ENCODE data around the gene GLO1. TPM values are rescaled to one million over a fixed set of nuclear protein-coding genes. Genes with fewer than 3 reads are reported as not detected.

The GLO1 gene
- total and polyA plus RNA-seq, 2 donors (not counting 3 experiments of a cell fraction or from before 2014, with no cell fraction given), result 70.3 to 120 TPM

- FAIRE-seq (no peak), DNase-seq (ENCODE audit: low read depth, low spot score) (no peak)
- Histone ChIP-seq H3K27me3 (ENCODE audit: control insufficient read depth in 2 of 2, insufficient read depth in 2 of 2, low read length in 2 of 2) (no peaks in the 10 kb centered on the region), H3K9me3 (replicated peaks; ENCODE audit: control insufficient read depth, insufficient read depth, low read length) (no peaks in the 10 kb centered on the region), H3K9me1 (replicated peaks; ENCODE audit: control insufficient read depth, extremely low read depth, insufficient read depth, low read length) (no peaks in the 10 kb centered on the region), H3K79me2 (ENCODE audit: control insufficient read depth, insufficient read depth, low read length) (peaks cover 54% of the 10 kb centered on the region), H3K9ac (replicated peaks; ENCODE audit: extremely low read depth, insufficient read depth, low read length) (no peak overlapping the region), H4K20me1 (replicated peaks; ENCODE audit: control insufficient read depth, extremely low read depth, insufficient read depth, low read length) (peaks cover 4% of the 10 kb centered on the region), H3K4me2 (ENCODE audit: insufficient read depth, low read length) (no peak overlapping the region), H3K36me3 (ENCODE audit: control insufficient read depth in 2 of 2, extremely low read depth in 1 of 2, insufficient read depth in 2 of 2, low read length in 2 of 2) (peaks cover 4 to 9% of the 10 kb centered on the region in 2 experiments), H3K4me3 (replicated peaks in 1 of 3; ENCODE audit: insufficient read depth in 1 of 3, low read depth in 1 of 3, low read length in 3 of 3) (no peak overlapping the region), H3K4me1 (ENCODE audit: control insufficient read depth, extremely low read depth, insufficient read depth, low read length) (no peaks in the 10 kb centered on the region), H2AFZ (ENCODE audit: low read depth, low read length) (no peak overlapping the region), H3K27ac (ENCODE audit: insufficient read depth, low read depth, low read length) (no peak overlapping the region)
- ChIA-PET POLR2A (no interaction called here), CTCF (interaction anchor here (1.7 kb wide), 1 partner anchor 97 kb away, joined by 4 read pairs; no protein-coding TSS in a partner anchor)
- no TSS peak for BruUV-seq (replicated peaks)
- TF ChIP-seq GATA2 (IDR thresholded peaks at IDR 0.05; ENCODE audit: insufficient read depth, insufficient read length, low read depth, low read length), result no peak
- TF ChIP-seq EZH2 (IDR thresholded peaks at IDR 0.05; ENCODE audit: borderline replicate concordance, low read depth, low read length, severe bottlenecking), result no peak
- intact Hi-C loops (cut with micrococcal nuclease) (no loop called here), dilution Hi-C loops (cut with MboI; ENCODE audit: extremely low pct_ligation_motif_present, low sequenced_read_pairs) (no loop called here)
Measured at GRCh38 chr6:38686270-38687042, 16.5 kb downstream of the GLO1 start.

GRCh38 chr6:38684904-38685303, 18.0 kb downstream of the GLO1 start:
- H3K4me2 ChIP-seq (ENCODE audit: insufficient read depth, low read length), result no peak overlapping the region
- H3K9ac ChIP-seq (replicated peaks; ENCODE audit: extremely low read depth, insufficient read depth, low read length), result no peak overlapping the region
- no TSS peak for BruUV-seq (replicated peaks)
- peaks cover 4 to 10% of the 10 kb centered on the region in 2 experiments for H3K36me3 ChIP-seq (ENCODE audit: control insufficient read depth in 2 of 2, extremely low read depth in 1 of 2, insufficient read depth in 2 of 2, low read length in 2 of 2)
- POLR2A ChIA-PET, result no interaction called here
- no peak overlapping the region for H3K4me3 ChIP-seq (replicated peaks in 1 of 3; ENCODE audit: insufficient read depth in 1 of 3, low read depth in 1 of 3, low read length in 3 of 3)
- peaks cover 4% of the 10 kb centered on the region for H4K20me1 ChIP-seq (replicated peaks; ENCODE audit: control insufficient read depth, extremely low read depth, insufficient read depth, low read length)
- no peak overlapping the region for H2AFZ ChIP-seq (ENCODE audit: low read depth, low read length)
- CTCF ChIA-PET, result interaction anchor here (1.4 kb wide), 1 partner anchor 29 kb away, joined by 3 read pairs; no protein-coding TSS in a partner anchor
- H3K27me3 ChIP-seq (ENCODE audit: control insufficient read depth in 2 of 2, insufficient read depth in 2 of 2, low read length in 2 of 2), result no peaks in the 10 kb centered on the region
- TF ChIP-seq MAX (IDR thresholded peaks at IDR 0.05; ENCODE audit: insufficient read depth, insufficient read length), result no peak
- TF ChIP-seq GATA2 (IDR thresholded peaks at IDR 0.05; ENCODE audit: insufficient read depth, insufficient read length, low read depth, low read length), result no peak
- no peak for TF ChIP-seq FOS (IDR thresholded peaks at IDR 0.05; ENCODE audit: borderline replicate concordance, insufficient read depth, low read length)
- TF ChIP-seq POLR2A (IDR thresholded peaks at IDR 0.05; ENCODE audit: low read depth, low read length), result no peak
- no peak for TF ChIP-seq JUN (IDR thresholded peaks at IDR 0.05; ENCODE audit: borderline replicate concordance, insufficient read depth, insufficient read length, low read depth)
- TF ChIP-seq POLR2AphosphoS5 (IDR thresholded peaks at IDR 0.05; ENCODE audit: insufficient read depth, low read depth, low read length), result no peak
- no peak for TF ChIP-seq EZH2 (IDR thresholded peaks at IDR 0.05; ENCODE audit: borderline replicate concordance, low read depth, low read length, severe bottlenecking)
- TF ChIP-seq, protein P1, sequence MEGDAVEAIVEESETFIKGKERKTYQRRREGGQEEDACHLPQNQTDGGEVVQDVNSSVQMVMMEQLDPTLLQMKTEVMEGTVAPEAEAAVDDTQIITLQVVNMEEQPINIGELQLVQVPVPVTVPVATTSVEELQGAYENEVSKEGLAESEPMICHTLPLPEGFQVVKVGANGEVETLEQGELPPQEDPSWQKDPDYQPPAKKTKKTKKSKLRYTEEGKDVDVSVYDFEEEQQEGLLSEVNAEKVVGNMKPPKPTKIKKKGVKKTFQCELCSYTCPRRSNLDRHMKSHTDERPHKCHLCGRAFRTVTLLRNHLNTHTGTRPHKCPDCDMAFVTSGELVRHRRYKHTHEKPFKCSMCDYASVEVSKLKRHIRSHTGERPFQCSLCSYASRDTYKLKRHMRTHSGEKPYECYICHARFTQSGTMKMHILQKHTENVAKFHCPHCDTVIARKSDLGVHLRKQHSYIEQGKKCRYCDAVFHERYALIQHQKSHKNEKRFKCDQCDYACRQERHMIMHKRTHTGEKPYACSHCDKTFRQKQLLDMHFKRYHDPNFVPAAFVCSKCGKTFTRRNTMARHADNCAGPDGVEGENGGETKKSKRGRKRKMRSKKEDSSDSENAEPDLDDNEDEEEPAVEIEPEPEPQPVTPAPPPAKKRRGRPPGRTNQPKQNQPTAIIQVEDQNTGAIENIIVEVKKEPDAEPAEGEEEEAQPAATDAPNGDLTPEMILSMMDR (IDR thresholded peaks at IDR 0.05; ENCODE audit: extremely low read depth in 1 of 2, insufficient read depth in 1 of 2, low read depth in 1 of 2, low read length in 2 of 2), result no peak
- no peak for TF ChIP-seq MYC (IDR thresholded peaks at IDR 0.05; ENCODE audit: low read depth, low read length)
- intact Hi-C loops (cut with micrococcal nuclease) (no loop called here), dilution Hi-C loops (cut with MboI; ENCODE audit: extremely low pct_ligation_motif_present, low sequenced_read_pairs) (no loop called here)
- H3K27ac ChIP-seq (ENCODE audit: insufficient read depth, low read depth, low read length), result no peak overlapping the region
- DNase-seq (ENCODE audit: low read depth, low spot score) (no peak), FAIRE-seq (no peak)
- no peaks in the 10 kb centered on the region for H3K9me1 ChIP-seq (replicated peaks; ENCODE audit: control insufficient read depth, extremely low read depth, insufficient read depth, low read length)
- peaks cover 43% of the 10 kb centered on the region for H3K79me2 ChIP-seq (ENCODE audit: control insufficient read depth, insufficient read depth, low read length)
- H3K9me3 ChIP-seq (replicated peaks; ENCODE audit: control insufficient read depth, insufficient read depth, low read length), result no peaks in the 10 kb centered on the region
- no peaks in the 10 kb centered on the region for H3K4me1 ChIP-seq (ENCODE audit: control insufficient read depth, extremely low read depth, insufficient read depth, low read length)
